ENCODE data around the gene DNAH6. TPM values are rescaled to one million over a fixed set of nuclear protein-coding genes. Genes with fewer than 3 reads are reported as not detected.

The DNAH6 gene
- polyA plus RNA-seq, 2 of the 4 experiments (the other 2 are of a cell fraction), result 0.13 to 0.32 TPM

- H3K27ac ChIP-seq, result no peak overlapping the region
- no peak overlapping the region for H3K4me3 ChIP-seq
- no peaks in the 10 kb centered on the region for H3K4me1 ChIP-seq
- no peak for ATAC-seq
- H3K9me3 ChIP-seq, result no peaks in the 10 kb centered on the region
- DNase-seq (ENCODE audit: low read depth in 1 of 2, low spot score in 1 of 2), result no peak
- FAIRE-seq, result no peak
- WGBS (ENCODE audit: missing lambda C conversion rate), result 55% methylated on average over 3 of the region's 3 CpGs
- TF ChIP-seq CHD4 (IDR thresholded peaks at IDR 0.05; ENCODE audit: borderline replicate concordance) (no peak), PHF8 (IDR thresholded peaks at IDR 0.05; ENCODE audit: borderline replicate concordance, low read depth) (no peak), EHF (CRISPR knock-in tag; IDR thresholded peaks at IDR 0.05) (no peak), BHLHE40 (IDR thresholded peaks at IDR 0.05; ENCODE audit: low read depth, low read length) (no peak), FOXS1 (CRISPR knock-in tag; IDR thresholded peaks at IDR 0.05) (no peak), HOXA7 (CRISPR knock-in tag; IDR thresholded peaks at IDR 0.05) (no peak), CBX8 (IDR thresholded peaks at IDR 0.05) (no peak), HOXB13 (CRISPR knock-in tag; IDR thresholded peaks at IDR 0.05; ENCODE audit: low read depth) (no peak), NFE2L2 (conservative IDR thresholded peaks at IDR 0.05; ENCODE audit: low read length) (no peak), SREBF2 (IDR thresholded peaks at IDR 0.05) (no peak)
- POLR2A ChIA-PET, result no interaction called here
- CTCF ChIA-PET, result interaction anchor here (1.2 to 1.8 kb wide), 3 partner anchors 10 to 367 kb away, joined by 3 to 5 read pairs (median 4); no protein-coding TSS in a partner anchor
- no peak overlapping the region for H3K4me2 ChIP-seq
Observed at GRCh38 chr2:84858937-84859336, 342.6 kb downstream of the DNAH6 start.

GRCh38 chr2:84861539-84861938 is 345.2 kb downstream of the DNAH6 start:
- CTCF ChIA-PET, result interaction anchor here (0.9 to 1.3 kb wide), 3 partner anchors 10 to 65 kb away, joined by 4 to 5 read pairs (median 4); no protein-coding TSS in a partner anchor
- TF ChIP-seq NFE2L2 (conservative IDR thresholded peaks at IDR 0.05; ENCODE audit: low read length) (no peak), RARB (CRISPR knock-in tag; IDR thresholded peaks at IDR 0.05) (no peak), NR3C1 (IDR thresholded peaks at IDR 0.05) (no peak), MAZ (IDR thresholded peaks at IDR 0.05; ENCODE audit: borderline replicate concordance, low read depth, low read length) (no peak), FOSB (CRISPR knock-in tag; IDR thresholded peaks at IDR 0.05) (no peak), USF2 (IDR thresholded peaks at IDR 0.05) (no peak), HOXB5 (CRISPR knock-in tag; IDR thresholded peaks at IDR 0.05) (no peak), HES2 (IDR thresholded peaks at IDR 0.05) (no peak), EHMT2 (IDR thresholded peaks at IDR 0.05; ENCODE audit: low read depth) (no peak), NPAS2 (CRISPR knock-in tag; IDR thresholded peaks at IDR 0.05; ENCODE audit: borderline replicate concordance) (no peak), HMGXB4 (CRISPR knock-in tag; IDR thresholded peaks at IDR 0.05; ENCODE audit: borderline replicate concordance) (no peak), SREBF2 (IDR thresholded peaks at IDR 0.05) (no peak), FOSL2 (IDR thresholded peaks at IDR 0.05) (no peak), FOSL2 (CRISPR knock-in tag; IDR thresholded peaks at IDR 0.05) (no peak), MAX (IDR thresholded peaks at IDR 0.05) (no peak), MYC (IDR thresholded peaks at IDR 0.05; ENCODE audit: borderline replicate concordance, low read length) (no peak), TP53 (CRISPR knock-in tag; IDR thresholded peaks at IDR 0.05) (no peak), ZNF302 (CRISPR knock-in tag; IDR thresholded peaks at IDR 0.05) (no peak), ELK1 (IDR thresholded peaks at IDR 0.05; ENCODE audit: low read depth, low read length) (no peak)
- POLR2A ChIA-PET, result no interaction called here
- Histone ChIP-seq H3K4me1 (no peaks in the 10 kb centered on the region), H3K9me3 (no peaks in the 10 kb centered on the region), H3K4me2 (no peak overlapping the region), H3K4me3 (no peak overlapping the region), H3K27ac (no peak overlapping the region)
- no peak for ATAC-seq
- no peak for FAIRE-seq
- DNase-seq (ENCODE audit: low read depth in 1 of 2, low spot score in 1 of 2), result no peak
- 79% methylated on average over 6 of the region's 6 CpGs for WGBS (ENCODE audit: missing lambda C conversion rate)

Data from A549 (cell line).